GM19467 (cell line): ENCODE measurements around the gene ARF6.
A peak's percentile ranks its signal among the peaks of the same experiment; 100 is the strongest.
"Not testable (repeated sequence)": the region's sequence is repeated elsewhere in the genome, so short reads cannot be mapped to it uniquely, and the experiment has no call there.

Source experiments
- ATAC-seq: cut with Tn5 transposase; IDR thresholded peaks from one replicate; pipeline ENCODE4 v1.9.1; 2021; ENCODE audit warnings: mild to moderate bottlenecking, moderate library complexity; ENCODE audit not compliant: unreplicated experiment

ARF6 gene

GRCh38 chr14:49892636-49893308, at the start of gene ARF6:
Gene ARF6 (plus strand): TSS chr14:49893082. CDS start chr14:49893737, 655 bp downstream.
- peak; percentile 89 for ATAC-seq

GRCh38 chr14:49849213-49849847, 43.6 kb upstream of the ARF6 start:
- ATAC-seq = no peak

- no peak for ATAC-seq
These were observed 41.1 kb upstream of the ARF6 start for GRCh38 chr14:49851813-49852212.

- ATAC-seq = peak; percentile 85
These were observed 40.4 kb upstream of the ARF6 start, which contains the start of gene NEMF for GRCh38 chr14:49852301-49853157. Gene NEMF (minus strand): TSS chr14:49852788. CDS start chr14:49852753, 35 bp downstream.

GRCh38 chr14:49853158-49853477, 39.8 kb upstream of the ARF6 start:
- ATAC-seq = no peak

GRCh38 chr14:49853572-49854375, 39.1 kb upstream of the ARF6 start:
- no peak for ATAC-seq

GRCh38 chr14:49857427-49858003, 35.4 kb upstream of the ARF6 start:
- no peak for ATAC-seq

- no peak for ATAC-seq
These were observed 34.5 kb upstream of the ARF6 start for GRCh38 chr14:49858383-49858782.

GRCh38 chr14:49860988-49861698, 31.7 kb upstream of the ARF6 start:
- ATAC-seq = no peak

- no peak for ATAC-seq
These were observed 31.2 kb upstream of the ARF6 start for GRCh38 chr14:49861699-49862088.

- peak; percentile 25 for ATAC-seq
These were observed 30.7 kb upstream of the ARF6 start for GRCh38 chr14:49862089-49862673.

- no peak for ATAC-seq
These were observed 29.2 kb upstream of the ARF6 start for GRCh38 chr14:49863487-49864281.

- no peak for ATAC-seq
These were observed 27.4 kb upstream of the ARF6 start for GRCh38 chr14:49865431-49865859.

- peak; percentile 86 for ATAC-seq
These were observed 24.8 kb upstream of the ARF6 start for GRCh38 chr14:49867831-49868719.

- no peak for ATAC-seq
These were observed 24.2 kb upstream of the ARF6 start for GRCh38 chr14:49868720-49869114.

- no peak for ATAC-seq
These were observed 22.0 kb upstream of the ARF6 start for GRCh38 chr14:49870908-49871307.

GRCh38 chr14:49873548-49873947, 19.3 kb upstream of the ARF6 start:
- ATAC-seq = not testable (repeated sequence)
